K562 (cell line): ENCODE results near the gene PLPPR2. TPM values are rescaled to one million over a fixed set of nuclear protein-coding genes. Genes with fewer than 3 reads are reported as not detected.

Experiments
- BRF1 ChIP-seq: IDR thresholded peaks from 3 replicates; pipeline ENCODE4 v1.6.1; 2011; ENCODE audit warnings: borderline replicate concordance, mild to moderate bottlenecking; ENCODE audit not compliant: insufficient read length; ENCODE audit errors: extremely low read depth
- CBX8 ChIP-seq: fragments of 200-600 bp; sonication (generic); IDR thresholded peaks from 2 replicates; pipeline ENCODE4 v1.6.1; 2012; ENCODE audit warnings: borderline replicate concordance, mixed run types, low read depth, mild to moderate bottlenecking, moderate library complexity, mixed read lengths, low read length, control low read depth, inconsistent platforms; ENCODE audit not compliant: poor library complexity, severe bottlenecking; ENCODE audit errors: extremely low read depth
- CTBP1 ChIP-seq: fragments of 450-650 bp; IDR thresholded peaks from 2 replicates; pipeline ENCODE4 v1.6.1; 2016; ENCODE audit warnings: borderline replicate concordance
- DACH1 ChIP-seq: fragments of 450-650 bp; IDR thresholded peaks from 2 replicates; pipeline ENCODE4 v1.6.1; 2018; ENCODE audit not compliant: partially characterized antibody
- ESRRB ChIP-seq: fragments of 250-450 bp; sonication (Bioruptor Pico); IDR thresholded peaks from 2 replicates; pipeline ENCODE4 v1.5.0; 2020; ENCODE audit warnings: mild to moderate bottlenecking, moderate library complexity, borderline replicate concordance
- ETV5 ChIP-seq: sonication (generic); formaldehyde crosslinking; IDR thresholded peaks from 2 replicates; pipeline ENCODE4 v1.4.0; 2020; ENCODE audit warnings: low read depth, mild to moderate bottlenecking, missing genetic modification reagents
- ETV6 ChIP-seq, 3 experiments: fragments of 150-350 bp in 1 of 3; sonication (generic) in 1 of 3; formaldehyde crosslinking in 1 of 3; IDR thresholded peaks; 2 replicates each; pipeline versions ENCODE4 v1.6.1 to v1.8.0; 2014 to 2022; ENCODE audit warnings: borderline replicate concordance in 2 of 3, low read depth in 2 of 3, antibody characterized with exemption in 1 of 3, low read length in 1 of 3, mild to moderate bottlenecking in 1 of 3, missing genetic modification reagents in 1 of 3
- FOSL1 ChIP-seq: fragments of 200-800 bp; sonication (Bioruptor generic); conservative IDR thresholded peaks from 2 replicates; pipeline ENCODE4 v1.6.1; 2016; ENCODE audit warnings: missing genetic modification characterization, missing compliant biosample characterization
- LCOR ChIP-seq: sonication (generic); formaldehyde crosslinking; IDR thresholded peaks from 2 replicates; pipeline ENCODE4 v1.8.0; 2022; ENCODE audit warnings: mild to moderate bottlenecking, missing genetic modification reagents
- NR2C2 ChIP-seq, 2 experiments: fragments of 200-800 bp in 1 of 2; sonication (Bioruptor generic) in 1 of 2; sonication (generic) in 1 of 2; formaldehyde crosslinking in 1 of 2; IDR thresholded peaks; 2 replicates each; pipeline versions ENCODE4 v1.6.1 to v1.8.0; 2016 to 2022; ENCODE audit warnings: mild to moderate bottlenecking in 1 of 2, missing compliant biosample characterization in 1 of 2, missing genetic modification characterization in 1 of 2, missing genetic modification reagents in 1 of 2
- PHB ChIP-seq: fragments of 250-450 bp; sonication (Bioruptor Pico); IDR thresholded peaks from 2 replicates; pipeline ENCODE4 v1.5.0; 2021
- POLR2G ChIP-seq: fragments of 200-400 bp; formaldehyde crosslinking; IDR thresholded peaks from 2 replicates; pipeline ENCODE4 v1.6.1; 2017; ENCODE audit warnings: low read depth, mild to moderate bottlenecking, antibody characterized with exemption, low read length, moderate library complexity
- SMAD1 ChIP-seq: fragments of 150-350 bp; IDR thresholded peaks from 2 replicates; pipeline ENCODE4 v1.6.1; 2014; ENCODE audit warnings: low read length, low read depth; ENCODE audit not compliant: partially characterized antibody
- SMC3 ChIP-seq: conservative IDR thresholded peaks from 2 replicates; pipeline ENCODE4 v1.6.1; 2011; ENCODE audit warnings: low read depth, low read length, improper control_type of control experiment; ENCODE audit not compliant: insufficient read depth
- SOX6 ChIP-seq: fragments of 450-650 bp; IDR thresholded peaks from 2 replicates; pipeline ENCODE4 v1.6.1; 2014; ENCODE audit warnings: mild to moderate bottlenecking
- ZBTB17 ChIP-seq: fragments of 450-650 bp; formaldehyde crosslinking; IDR thresholded peaks from 2 replicates; pipeline ENCODE4 v1.4.0; 2020; ENCODE audit warnings: mild to moderate bottlenecking
- ZNF124 ChIP-seq: sonication (generic); formaldehyde crosslinking; IDR thresholded peaks from 2 replicates; pipeline ENCODE4 v1.8.1; 2022; ENCODE audit warnings: missing genetic modification reagents
- ZNF707 ChIP-seq: fragments of 250-450 bp; sonication (Bioruptor Pico); conservative IDR thresholded peaks from 2 replicates; pipeline ENCODE4 v1.8.0; 2022; ENCODE audit warnings: inconsistent platforms, mild to moderate bottlenecking, moderate library complexity
- polyA plus RNA-seq, 8 experiments: library from polyadenylated mRNA; depleted of rRNA in 4 of 8; stranded (reverse) in 5 of 8; unstranded in 3 of 8; fragments of >200 nt; fragmentation: Nextera tagmentation in 2 of 8; fragmentation: Illumina TruSeq in 1 of 8; extraction: Ambion mirVana in 2 of 8; extraction: Trizol in 1 of 8; gene quantifications; 2 replicates each; pipeline versions ENCODE4 v1.2.1 to v1.2.3, GENCODE V29; 2011 to 2014; ENCODE audit warnings: inconsistent platforms in 1 of 8, missing spikeins in 1 of 8
- total RNA-seq, 7 experiments: library from RNA; depleted of rRNA in 6 of 7; stranded (reverse); fragments of >200 nt in 6 of 7; fragmentation: Illumina TruSeq in 2 of 7; extraction: Trizol in 2 of 7; gene quantifications; 2 replicates each; pipeline versions ENCODE4 v1.2.1 to v1.2.3, GENCODE V29; 2011 to 2021; ENCODE audit warnings: low replicate concordance in 1 of 7
- TF ChIP-seq, protein P1 (sequence below): sonication (generic); formaldehyde crosslinking; IDR thresholded peaks from 2 replicates; pipeline ENCODE4 v1.8.1; 2023; ENCODE audit warnings: missing genetic modification reagents, mild to moderate bottlenecking, borderline replicate concordance
- TF ChIP-seq, protein P2 (sequence below), 2 experiments: fragments of 450-650 bp; IDR thresholded peaks; 2 replicates each; pipeline ENCODE4 v1.6.1; 2016

PLPPR2 gene
- total and polyA plus RNA-seq, 9 of the 15 experiments (the other 6 are each of a cell fraction or from before 2014, with no cell fraction given) = 0.49 to 15.9 (median 3.4) TPM

DNA sequence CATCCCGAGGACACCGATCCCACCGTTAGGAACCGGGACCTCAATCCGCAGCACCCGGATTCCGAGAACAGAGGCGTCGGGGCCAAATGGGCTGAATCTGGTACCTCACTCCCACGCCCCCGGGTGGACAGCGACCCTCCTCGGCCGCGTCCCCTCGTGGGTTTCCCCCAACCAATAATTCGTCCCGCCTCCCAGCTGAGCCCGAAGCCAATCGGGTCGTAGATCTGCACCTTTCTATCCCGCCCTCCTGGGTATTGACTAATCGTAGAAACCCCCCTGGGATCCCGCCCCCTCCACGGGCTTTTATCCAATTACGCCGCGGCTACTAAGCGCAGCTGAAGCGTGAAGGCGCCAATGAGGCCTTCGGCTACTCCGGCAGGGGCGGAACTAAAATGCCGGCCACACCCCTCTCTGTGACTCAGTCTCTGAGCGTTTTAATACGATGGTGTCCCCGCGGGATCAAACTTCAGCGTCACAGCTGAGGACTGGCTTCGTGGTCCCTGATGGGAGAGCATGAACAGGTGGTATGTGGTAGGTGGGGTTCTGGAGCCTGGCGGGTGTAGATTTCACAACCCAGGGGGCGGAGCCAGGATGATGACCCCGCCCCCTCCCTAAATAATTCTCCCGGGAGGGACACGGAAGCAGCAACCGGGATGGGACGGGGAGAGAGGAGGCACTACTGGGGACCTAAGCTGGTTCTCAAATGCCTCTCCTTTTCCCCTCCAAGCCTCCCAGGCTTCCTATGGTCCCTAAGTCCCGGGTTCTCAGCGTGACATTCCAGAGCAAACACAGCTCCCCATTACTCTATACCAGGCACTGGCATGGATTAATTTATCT, 8.9 kb upstream of the PLPPR2 start, which contains the start of the genes CCDC159 and TMEM205 (continued):
- TF ChIP-seq, protein P1, sequence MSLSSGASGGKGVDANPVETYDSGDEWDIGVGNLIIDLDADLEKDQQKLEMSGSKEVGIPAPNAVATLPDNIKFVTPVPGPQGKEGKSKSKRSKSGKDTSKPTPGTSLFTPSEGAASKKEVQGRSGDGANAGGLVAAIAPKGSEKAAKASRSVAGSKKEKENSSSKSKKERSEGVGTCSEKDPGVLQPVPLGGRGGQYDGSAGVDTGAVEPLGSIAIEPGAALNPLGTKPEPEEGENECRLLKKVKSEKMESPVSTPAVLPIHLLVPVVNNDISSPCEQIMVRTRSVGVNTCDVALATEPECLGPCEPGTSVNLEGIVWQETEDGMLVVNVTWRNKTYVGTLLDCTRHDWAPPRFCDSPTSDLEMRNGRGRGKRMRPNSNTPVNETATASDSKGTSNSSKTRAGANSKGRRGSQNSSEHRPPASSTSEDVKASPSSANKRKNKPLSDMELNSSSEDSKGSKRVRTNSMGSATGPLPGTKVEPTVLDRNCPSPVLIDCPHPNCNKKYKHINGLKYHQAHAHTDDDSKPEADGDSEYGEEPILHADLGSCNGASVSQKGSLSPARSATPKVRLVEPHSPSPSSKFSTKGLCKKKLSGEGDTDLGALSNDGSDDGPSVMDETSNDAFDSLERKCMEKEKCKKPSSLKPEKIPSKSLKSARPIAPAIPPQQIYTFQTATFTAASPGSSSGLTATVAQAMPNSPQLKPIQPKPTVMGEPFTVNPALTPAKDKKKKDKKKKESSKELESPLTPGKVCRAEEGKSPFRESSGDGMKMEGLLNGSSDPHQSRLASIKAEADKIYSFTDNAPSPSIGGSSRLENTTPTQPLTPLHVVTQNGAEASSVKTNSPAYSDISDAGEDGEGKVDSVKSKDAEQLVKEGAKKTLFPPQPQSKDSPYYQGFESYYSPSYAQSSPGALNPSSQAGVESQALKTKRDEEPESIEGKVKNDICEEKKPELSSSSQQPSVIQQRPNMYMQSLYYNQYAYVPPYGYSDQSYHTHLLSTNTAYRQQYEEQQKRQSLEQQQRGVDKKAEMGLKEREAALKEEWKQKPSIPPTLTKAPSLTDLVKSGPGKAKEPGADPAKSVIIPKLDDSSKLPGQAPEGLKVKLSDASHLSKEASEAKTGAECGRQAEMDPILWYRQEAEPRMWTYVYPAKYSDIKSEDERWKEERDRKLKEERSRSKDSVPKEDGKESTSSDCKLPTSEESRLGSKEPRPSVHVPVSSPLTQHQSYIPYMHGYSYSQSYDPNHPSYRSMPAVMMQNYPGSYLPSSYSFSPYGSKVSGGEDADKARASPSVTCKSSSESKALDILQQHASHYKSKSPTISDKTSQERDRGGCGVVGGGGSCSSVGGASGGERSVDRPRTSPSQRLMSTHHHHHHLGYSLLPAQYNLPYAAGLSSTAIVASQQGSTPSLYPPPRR (CRISPR knock-in tag) = no peak
- TF ChIP-seq POLR2G = peak; percentile 46; the same call in 1 of the 2 replicates
- TF ChIP-seq CBX8 = no peak
- peak; percentile 80 for TF ChIP-seq DACH1
- TF ChIP-seq PHB (CRISPR knock-in tag) = peak; percentile 25; the same call in 1 of the 2 replicates
- no peak for TF ChIP-seq ESRRB (CRISPR knock-in tag)
- no peak for TF ChIP-seq SMC3
- TF ChIP-seq ETV5 (CRISPR knock-in tag) = no peak
- peak; percentile 91 for TF ChIP-seq FOSL1
- TF ChIP-seq ETV6 (IDR thresholded peaks at IDR 0.05; ENCODE audit: borderline replicate concordance in 1 of 2, low read depth in 2 of 2, low read length in 1 of 2) = no peak
- TF ChIP-seq ETV6 (CRISPR knock-in tag; IDR thresholded peaks at IDR 0.05; ENCODE audit: borderline replicate concordance) = no peak
- peak; percentile 74 for TF ChIP-seq CTBP1
- no peak for TF ChIP-seq SOX6
- no peak for TF ChIP-seq LCOR (CRISPR knock-in tag)
- TF ChIP-seq BRF1 = no peak
- no peak for TF ChIP-seq ZBTB17 (CRISPR knock-in tag)
- no peak for TF ChIP-seq ZNF124 (CRISPR knock-in tag)
- TF ChIP-seq SMAD1 = no peak
- TF ChIP-seq, protein P2, sequence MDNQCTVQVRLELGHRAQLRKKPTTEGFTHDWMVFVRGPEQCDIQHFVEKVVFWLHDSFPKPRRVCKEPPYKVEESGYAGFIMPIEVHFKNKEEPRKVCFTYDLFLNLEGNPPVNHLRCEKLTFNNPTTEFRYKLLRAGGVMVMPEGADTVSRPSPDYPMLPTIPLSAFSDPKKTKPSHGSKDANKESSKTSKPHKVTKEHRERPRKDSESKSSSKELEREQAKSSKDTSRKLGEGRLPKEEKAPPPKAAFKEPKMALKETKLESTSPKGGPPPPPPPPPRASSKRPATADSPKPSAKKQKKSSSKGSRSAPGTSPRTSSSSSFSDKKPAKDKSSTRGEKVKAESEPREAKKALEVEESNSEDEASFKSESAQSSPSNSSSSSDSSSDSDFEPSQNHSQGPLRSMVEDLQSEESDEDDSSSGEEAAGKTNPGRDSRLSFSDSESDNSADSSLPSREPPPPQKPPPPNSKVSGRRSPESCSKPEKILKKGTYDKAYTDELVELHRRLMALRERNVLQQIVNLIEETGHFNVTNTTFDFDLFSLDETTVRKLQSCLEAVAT (IDR thresholded peaks at IDR 0.05) = no peak
- no peak for TF ChIP-seq NR2C2 (CRISPR knock-in tag; IDR thresholded peaks at IDR 0.05)
- no peak for TF ChIP-seq NR2C2 (tag; IDR thresholded peaks at IDR 0.05)
- no peak for TF ChIP-seq ZNF707
